OCI-LY1 (cell line): Measurements from ENCODE around the gene FANCC.

Experiments
- H2AFZ ChIP-seq: fragments of 200-600 bp; sonication (generic), shearing (Covaris generic); 2 replicates; pipeline ENCODE4 v1.6.0; 2014; ENCODE audit warnings: antibody characterized with exemption, mild to moderate bottlenecking, low read length
- H3F3A ChIP-seq: fragments of 200-600 bp; sonication (generic), shearing (Covaris generic); 2 replicates; pipeline ENCODE4 v1.6.0; 2014; ENCODE audit warnings: mild to moderate bottlenecking, antibody characterized with exemption, low read length, moderate library complexity; ENCODE audit not compliant: insufficient read depth
- H3K27ac ChIP-seq: fragments of 200-600 bp; sonication (generic); 2 replicates; pipeline ENCODE4 v1.5.1; 2014; ENCODE audit warnings: low read length, mixed run types, mild to moderate bottlenecking, low read depth; ENCODE audit not compliant: poor library complexity, severe bottlenecking
- H3K27me3 ChIP-seq: fragments of 200-600 bp; sonication (generic); 2 replicates; pipeline ENCODE4 v1.6.0; 2014; ENCODE audit warnings: antibody characterized with exemption, mild to moderate bottlenecking, low read length, moderate library complexity; ENCODE audit not compliant: insufficient read depth
- H3K36me3 ChIP-seq: fragments of 200-600 bp; sonication (generic); 2 replicates; pipeline ENCODE4 v1.6.1; 2014; ENCODE audit warnings: mild to moderate bottlenecking, antibody characterized with exemption, low read length, moderate library complexity, mixed read lengths; ENCODE audit not compliant: insufficient read depth
- H3K4me1 ChIP-seq: fragments of 200-600 bp; sonication (generic); 2 replicates; pipeline ENCODE4 v1.5.1; 2014; ENCODE audit warnings: mild to moderate bottlenecking, low read length, moderate library complexity; ENCODE audit not compliant: insufficient read depth, severe bottlenecking
- H3K4me2 ChIP-seq: fragments of 200-600 bp; sonication (generic), shearing (Covaris generic); 2 replicates; pipeline ENCODE4 v1.6.1; 2014; ENCODE audit warnings: low read length
- H3K4me3 ChIP-seq: fragments of 200-600 bp; sonication (generic); 2 replicates; pipeline ENCODE4 v1.5.1; 2014; ENCODE audit warnings: low read length, low read depth, mild to moderate bottlenecking, mixed read lengths; ENCODE audit not compliant: poor library complexity, severe bottlenecking
- H3K79me2 ChIP-seq: fragments of 200-600 bp; shearing (Covaris generic); 2 replicates; pipeline ENCODE4 v1.6.1; 2016; ENCODE audit warnings: mixed run types, low read length, mixed read lengths; ENCODE audit not compliant: insufficient read depth
- H3K9ac ChIP-seq: fragments of 200-600 bp; sonication (generic), shearing (Covaris generic); 2 replicates; pipeline ENCODE4 v1.6.1; 2014; ENCODE audit warnings: mild to moderate bottlenecking, low read length, mixed read lengths
- H3K9me2 ChIP-seq: fragments of 200-600 bp; sonication (generic), shearing (Covaris generic); 2 replicates; pipeline ENCODE4 v1.6.1; 2014; ENCODE audit warnings: low read depth, mild to moderate bottlenecking, low read length, mixed read lengths
- H3K9me3 ChIP-seq: fragments of 200-600 bp; shearing (Covaris generic); 2 replicates; pipeline ENCODE4 v1.6.1; 2014; ENCODE audit warnings: low read length, mixed read lengths
- H4K20me1 ChIP-seq: fragments of 200-600 bp; sonication (generic), shearing (Covaris generic); 2 replicates; pipeline ENCODE4 v1.6.0; 2016; ENCODE audit warnings: mild to moderate bottlenecking, low read length; ENCODE audit not compliant: insufficient read depth
- CTCF ChIP-seq: fragments of 200-600 bp; sonication (generic), shearing (Covaris generic); IDR thresholded peaks from 2 replicates; pipeline ENCODE4 v1.5.1; 2017; ENCODE audit warnings: mild to moderate bottlenecking, antibody characterized with exemption, low read length, moderate library complexity, mixed read lengths
- EZH2 ChIP-seq: fragments of 200-600 bp; sonication (generic), shearing (Covaris generic); IDR thresholded peaks from 2 replicates; pipeline ENCODE4 v1.8.0; 2017; ENCODE audit warnings: borderline replicate concordance, mixed run types, mild to moderate bottlenecking, antibody characterized with exemption, low read length, moderate library complexity, mixed read lengths

FANCC gene

GRCh38 chr9:95078511-95078910 is 239.0 kb downstream of the FANCC start:
- Histone ChIP-seq H3K9ac (no peak overlapping the region), H3K4me2 (no peak overlapping the region), H4K20me1 (no peaks in the 10 kb centered on the region), H2AFZ (no peak overlapping the region), H3F3A (no peaks in the 10 kb centered on the region), H3K9me3 (no peaks in the 10 kb centered on the region), H3K4me1 (peaks cover 14% of the 10 kb centered on the region), H3K4me3 (no peak overlapping the region), H3K79me2 (no peaks in the 10 kb centered on the region), H3K36me3 (peaks cover 26% of the 10 kb centered on the region; the same call in 1 of the 2 replicates), H3K27me3 (no peaks in the 10 kb centered on the region), H3K9me2 (no peaks in the 10 kb centered on the region), H3K27ac (no peak overlapping the region)
- TF ChIP-seq EZH2 = no peak
- TF ChIP-seq CTCF = no peak

- no peaks in the 10 kb centered on the region for H3F3A ChIP-seq
- no peak overlapping the region for H3K4me3 ChIP-seq
- TF ChIP-seq EZH2 = no peak
- TF ChIP-seq CTCF = no peak
- no peaks in the 10 kb centered on the region for H3K9me2 ChIP-seq
- H3K79me2 ChIP-seq = no peaks in the 10 kb centered on the region
- peaks cover 14% of the 10 kb centered on the region for H3K4me1 ChIP-seq
- H3K9ac ChIP-seq = no peak overlapping the region
- no peaks in the 10 kb centered on the region for H3K9me3 ChIP-seq
- H3K4me2 ChIP-seq = no peak overlapping the region
- H4K20me1 ChIP-seq = no peaks in the 10 kb centered on the region
- no peaks in the 10 kb centered on the region for H3K27me3 ChIP-seq
- H3K27ac ChIP-seq = no peak overlapping the region
- H2AFZ ChIP-seq = no peak overlapping the region
- H3K36me3 ChIP-seq = peaks cover 19% of the 10 kb centered on the region; the same call in 1 of the 2 replicates
Observed at GRCh38 chr9:95077766-95078370, 239.6 kb downstream of the FANCC start.

GRCh38 chr9:95077053-95077765 is 240.3 kb downstream of the FANCC start:
- no peak overlapping the region for H3K27ac ChIP-seq
- H2AFZ ChIP-seq = no peak overlapping the region
- H3K9me3 ChIP-seq = no peaks in the 10 kb centered on the region
- H4K20me1 ChIP-seq = no peaks in the 10 kb centered on the region
- peaks cover 15% of the 10 kb centered on the region; the same call in 1 of the 2 replicates for H3K36me3 ChIP-seq
- H3K27me3 ChIP-seq = no peaks in the 10 kb centered on the region
- H3K79me2 ChIP-seq = no peaks in the 10 kb centered on the region
- H3K4me2 ChIP-seq = no peak overlapping the region
- no peaks in the 10 kb centered on the region for H3K9me2 ChIP-seq
- TF ChIP-seq CTCF (no peak), EZH2 (no peak)
- H3K9ac ChIP-seq = no peak overlapping the region
- no peaks in the 10 kb centered on the region for H3F3A ChIP-seq
- peaks cover 14% of the 10 kb centered on the region for H3K4me1 ChIP-seq
- no peak overlapping the region for H3K4me3 ChIP-seq
